Brain microvascular endothelial cell (primary cell): ENCODE data around the gene SFSWAP.

Experiments
- DNase-seq: peaks from one replicate; pipeline ENCODE4 v3.0.0-alpha.2; 2020
- H3K27ac ChIP-seq: fragments of 250-450 bp; sonication (Bioruptor Pico); 2 replicates; pipeline ENCODE4 v1.5.1; 2020; ENCODE audit warnings: mild to moderate bottlenecking, moderate library complexity
- H3K27me3 ChIP-seq: fragments of 250-450 bp; sonication (Bioruptor Pico); replicated peaks from 2 replicates; pipeline ENCODE4 v1.5.1; 2020; ENCODE audit warnings: mild to moderate bottlenecking
- H3K36me3 ChIP-seq: fragments of 250-450 bp; sonication (Bioruptor Pico); replicated peaks from 2 replicates; pipeline ENCODE4 v1.5.1; 2020; ENCODE audit warnings: mild to moderate bottlenecking
- H3K4me3 ChIP-seq: 2 replicates; pipeline ENCODE4 v1.5.1; 2011; ENCODE audit warnings: low read depth, mild to moderate bottlenecking, control low read depth, low read length, moderate library complexity
- in situ Hi-C: cut with HindIII; loops from 2 replicates; pipeline ENCODE4 v1.10.0; 2017; ENCODE audit warnings: low sequenced_read_pairs, low pct_ligation_motif_present
- TF ChIP-seq, protein P1 (sequence below): IDR thresholded peaks from 2 replicates; pipeline ENCODE4 v1.5.1; 2011; ENCODE audit warnings: low read depth, mild to moderate bottlenecking, moderate library complexity, low read length, control low read depth, inconsistent platforms; ENCODE audit errors: missing control alignments

The SFSWAP gene

DNA sequence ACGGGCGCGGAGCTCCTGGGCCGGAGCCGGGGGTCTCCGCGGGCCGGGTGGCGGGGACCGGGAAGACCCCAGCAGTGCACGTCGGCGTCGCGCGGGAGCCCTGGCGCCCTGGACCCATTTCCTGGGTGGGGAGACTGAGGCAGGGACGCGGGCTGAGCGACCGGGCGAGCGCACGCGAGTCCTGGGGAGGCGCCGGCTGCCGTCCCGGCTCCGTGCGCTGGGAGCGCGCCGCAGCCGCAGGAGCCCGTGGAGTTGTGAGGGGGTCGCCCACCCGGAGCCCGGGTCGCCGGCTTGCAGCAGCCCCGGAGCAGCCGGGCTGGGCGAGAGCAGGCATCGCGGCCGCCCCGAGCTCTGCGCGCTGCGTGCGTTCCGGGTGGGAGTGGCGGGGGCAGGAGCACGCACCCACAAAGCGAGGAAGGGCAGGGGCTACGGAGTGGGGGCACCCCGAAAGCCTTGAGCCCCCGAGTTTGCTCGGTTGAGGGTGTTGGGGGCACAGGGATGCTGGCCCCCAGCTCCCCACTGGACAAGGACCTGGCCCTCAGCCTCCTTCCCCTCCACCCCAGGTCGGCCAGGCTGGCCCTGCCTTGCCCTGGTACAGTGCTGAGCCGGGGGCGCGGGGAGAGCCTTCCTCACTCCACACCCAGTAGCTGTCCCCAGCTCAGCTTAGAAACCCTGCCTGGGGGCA lies 117.9 kb downstream of the SFSWAP start:
- Histone ChIP-seq H3K36me3 (no peaks in the 10 kb centered on the region), H3K4me3 (peak overlapping the region; percentile 67), H3K27me3 (no peaks in the 10 kb centered on the region), H3K27ac (no peak overlapping the region)
- no peak for DNase-seq
- in situ Hi-C loops = no loop called here
- TF ChIP-seq, protein P1, sequence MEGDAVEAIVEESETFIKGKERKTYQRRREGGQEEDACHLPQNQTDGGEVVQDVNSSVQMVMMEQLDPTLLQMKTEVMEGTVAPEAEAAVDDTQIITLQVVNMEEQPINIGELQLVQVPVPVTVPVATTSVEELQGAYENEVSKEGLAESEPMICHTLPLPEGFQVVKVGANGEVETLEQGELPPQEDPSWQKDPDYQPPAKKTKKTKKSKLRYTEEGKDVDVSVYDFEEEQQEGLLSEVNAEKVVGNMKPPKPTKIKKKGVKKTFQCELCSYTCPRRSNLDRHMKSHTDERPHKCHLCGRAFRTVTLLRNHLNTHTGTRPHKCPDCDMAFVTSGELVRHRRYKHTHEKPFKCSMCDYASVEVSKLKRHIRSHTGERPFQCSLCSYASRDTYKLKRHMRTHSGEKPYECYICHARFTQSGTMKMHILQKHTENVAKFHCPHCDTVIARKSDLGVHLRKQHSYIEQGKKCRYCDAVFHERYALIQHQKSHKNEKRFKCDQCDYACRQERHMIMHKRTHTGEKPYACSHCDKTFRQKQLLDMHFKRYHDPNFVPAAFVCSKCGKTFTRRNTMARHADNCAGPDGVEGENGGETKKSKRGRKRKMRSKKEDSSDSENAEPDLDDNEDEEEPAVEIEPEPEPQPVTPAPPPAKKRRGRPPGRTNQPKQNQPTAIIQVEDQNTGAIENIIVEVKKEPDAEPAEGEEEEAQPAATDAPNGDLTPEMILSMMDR = no peak

DNA sequence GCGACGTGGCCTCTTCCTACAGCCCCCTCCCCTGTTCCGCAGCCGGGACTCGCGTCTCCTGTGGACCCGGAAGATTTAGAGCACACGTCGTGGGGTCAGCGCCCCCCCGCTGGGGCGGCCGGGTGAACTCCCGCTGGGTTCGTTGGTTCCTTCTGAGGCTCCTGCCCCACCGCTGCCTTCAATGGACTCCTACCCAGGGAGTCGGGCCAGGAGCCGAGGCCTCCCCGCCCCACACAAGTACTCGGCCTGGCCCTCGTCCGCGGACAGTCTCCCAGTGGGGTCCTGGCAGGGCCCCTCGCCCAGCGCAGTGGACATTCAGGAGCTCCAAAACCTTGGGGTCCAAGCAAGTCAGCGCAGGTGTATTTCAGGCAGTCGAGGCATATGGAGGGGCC lies 118.5 kb downstream of the SFSWAP start:
- in situ Hi-C loops = no loop called here
- H3K4me3 ChIP-seq = peak overlapping the region; percentile 67
- H3K36me3 ChIP-seq = no peaks in the 10 kb centered on the region
- H3K27me3 ChIP-seq = no peaks in the 10 kb centered on the region
- no peak for DNase-seq
- TF ChIP-seq, protein P1 = no peak
- H3K27ac ChIP-seq = no peak overlapping the region

DNA sequence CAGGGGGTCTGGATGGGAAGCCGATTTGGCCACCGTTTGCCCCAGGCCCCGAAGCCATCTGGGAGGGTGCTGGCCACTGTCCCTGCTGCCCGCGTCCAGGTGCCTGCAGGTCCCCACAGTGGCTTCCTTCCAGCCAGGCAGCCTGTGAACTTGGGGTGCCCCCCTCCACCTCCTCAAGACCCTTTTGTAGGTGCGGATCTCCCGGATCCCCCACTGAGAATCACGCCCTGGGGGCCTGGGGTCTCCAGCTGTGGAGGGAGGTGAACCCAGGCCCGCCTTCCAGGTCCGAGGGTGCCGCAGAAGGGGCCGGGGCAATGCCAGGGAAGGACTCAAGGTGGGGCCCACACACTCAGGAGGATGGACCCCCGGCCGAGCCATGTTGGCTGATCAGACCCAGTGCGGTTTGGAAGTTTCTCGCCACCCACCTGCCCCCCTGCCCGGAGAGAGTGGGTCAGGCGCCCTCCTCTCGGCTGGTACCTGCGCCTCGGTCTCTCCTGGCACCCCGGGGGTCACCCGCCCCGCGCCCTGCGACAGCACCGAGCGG lies 119.0 kb downstream of the SFSWAP start:
- TF ChIP-seq, protein P1 = no peak
- no peak for DNase-seq
- Histone ChIP-seq H3K27me3 (no peaks in the 10 kb centered on the region), H3K27ac (no peak overlapping the region), H3K4me3 (peak overlapping the region; percentile 67), H3K36me3 (no peaks in the 10 kb centered on the region)
- in situ Hi-C loops = no loop called here

DNA sequence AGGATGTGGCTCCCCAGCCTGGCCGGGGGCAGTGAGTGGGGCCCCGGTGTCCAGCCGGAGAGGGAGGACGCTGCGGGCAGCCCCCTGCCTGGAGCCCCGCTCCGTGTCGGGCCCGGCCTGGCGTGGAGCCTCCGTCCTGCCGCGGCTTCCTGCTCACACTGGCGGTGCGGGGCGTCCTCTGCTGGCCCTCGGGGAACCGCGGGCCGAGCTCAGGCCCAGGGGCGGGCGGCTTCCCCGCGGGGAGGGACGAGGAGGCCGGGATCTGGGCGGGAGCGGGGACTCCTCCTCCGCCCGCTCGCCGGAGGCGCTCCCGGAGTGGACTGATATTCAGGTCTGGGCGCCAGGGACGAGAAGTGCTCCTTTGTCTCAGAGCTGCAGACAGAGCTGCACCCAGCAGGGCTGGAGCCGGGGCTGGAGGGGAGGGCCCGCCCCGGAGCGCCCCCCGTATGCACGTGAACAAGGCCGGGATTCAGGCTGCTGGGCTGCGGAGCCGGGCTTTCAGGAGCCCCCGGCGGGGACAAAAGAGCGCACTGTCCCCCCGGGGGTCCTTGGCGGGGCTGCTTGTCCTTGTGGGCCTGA lies 119.5 kb downstream of the SFSWAP start:
- TF ChIP-seq, protein P1 = peak; percentile 63
- peak overlapping the region; percentile 67 for H3K4me3 ChIP-seq
- no peaks in the 10 kb centered on the region for H3K36me3 ChIP-seq
- H3K27me3 ChIP-seq = no peaks in the 10 kb centered on the region
- DNase-seq = peak; percentile 80
- in situ Hi-C loops = no loop called here
- H3K27ac ChIP-seq = peak overlapping the region; percentile 35

DNA sequence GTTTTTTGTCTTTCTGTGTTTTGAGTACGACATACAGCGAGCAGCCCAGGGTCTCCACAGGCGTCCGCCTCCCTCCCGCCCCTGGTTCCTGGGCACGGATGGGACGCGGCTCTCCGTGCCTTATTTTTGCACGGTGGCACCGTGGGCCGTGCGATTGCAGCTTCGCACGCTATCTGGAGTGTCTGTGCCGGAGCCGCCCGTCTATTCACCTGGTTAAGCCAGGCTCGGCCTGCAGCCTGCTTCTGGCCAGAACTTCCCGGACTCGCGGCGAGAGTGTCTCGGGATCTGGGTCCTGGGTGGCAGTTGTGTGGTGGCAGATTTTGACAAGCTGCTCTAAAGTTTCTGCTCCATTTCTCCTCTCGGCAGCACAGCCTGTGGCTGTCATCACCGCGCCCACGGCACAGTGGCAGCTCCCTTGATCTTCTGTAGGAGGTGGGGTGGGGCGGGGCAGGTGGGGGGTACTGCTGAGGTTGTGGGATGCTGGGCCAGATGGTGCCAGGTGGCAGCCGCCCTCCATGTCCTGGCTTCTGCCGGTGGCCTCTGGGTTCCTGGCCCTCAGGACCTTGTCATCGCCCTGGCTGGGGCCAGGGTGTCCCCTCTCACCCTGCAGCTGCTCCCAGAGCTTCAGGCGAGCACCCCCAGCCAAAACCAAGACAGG lies 120.2 kb downstream of the SFSWAP start:
- Histone ChIP-seq H3K27me3 (no peaks in the 10 kb centered on the region), H3K4me3 (peak overlapping the region; percentile 67), H3K36me3 (no peaks in the 10 kb centered on the region), H3K27ac (peak overlapping the region; percentile 35)
- TF ChIP-seq, protein P1 = no peak
- in situ Hi-C loops = no loop called here
- DNase-seq = no peak
